ENCODE data around the gene TRO.

Gene TRO

GRCh38 chrX:54950730-54951375, 30.2 kb downstream of the TRO start:
- TF ChIP-seq, protein P1, sequence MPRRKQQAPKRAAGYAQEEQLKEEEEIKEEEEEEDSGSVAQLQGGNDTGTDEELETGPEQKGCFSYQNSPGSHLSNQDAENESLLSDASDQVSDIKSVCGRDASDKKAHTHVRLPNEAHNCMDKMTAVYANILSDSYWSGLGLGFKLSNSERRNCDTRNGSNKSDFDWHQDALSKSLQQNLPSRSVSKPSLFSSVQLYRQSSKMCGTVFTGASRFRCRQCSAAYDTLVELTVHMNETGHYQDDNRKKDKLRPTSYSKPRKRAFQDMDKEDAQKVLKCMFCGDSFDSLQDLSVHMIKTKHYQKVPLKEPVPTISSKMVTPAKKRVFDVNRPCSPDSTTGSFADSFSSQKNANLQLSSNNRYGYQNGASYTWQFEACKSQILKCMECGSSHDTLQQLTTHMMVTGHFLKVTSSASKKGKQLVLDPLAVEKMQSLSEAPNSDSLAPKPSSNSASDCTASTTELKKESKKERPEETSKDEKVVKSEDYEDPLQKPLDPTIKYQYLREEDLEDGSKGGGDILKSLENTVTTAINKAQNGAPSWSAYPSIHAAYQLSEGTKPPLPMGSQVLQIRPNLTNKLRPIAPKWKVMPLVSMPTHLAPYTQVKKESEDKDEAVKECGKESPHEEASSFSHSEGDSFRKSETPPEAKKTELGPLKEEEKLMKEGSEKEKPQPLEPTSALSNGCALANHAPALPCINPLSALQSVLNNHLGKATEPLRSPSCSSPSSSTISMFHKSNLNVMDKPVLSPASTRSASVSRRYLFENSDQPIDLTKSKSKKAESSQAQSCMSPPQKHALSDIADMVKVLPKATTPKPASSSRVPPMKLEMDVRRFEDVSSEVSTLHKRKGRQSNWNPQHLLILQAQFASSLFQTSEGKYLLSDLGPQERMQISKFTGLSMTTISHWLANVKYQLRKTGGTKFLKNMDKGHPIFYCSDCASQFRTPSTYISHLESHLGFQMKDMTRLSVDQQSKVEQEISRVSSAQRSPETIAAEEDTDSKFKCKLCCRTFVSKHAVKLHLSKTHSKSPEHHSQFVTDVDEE (CRISPR knock-in tag; IDR thresholded peaks at IDR 0.05): no peak
- TF ChIP-seq ZC3H10 (CRISPR knock-in tag; IDR thresholded peaks at IDR 0.05) (no peak), ISL1 (CRISPR knock-in tag; IDR thresholded peaks at IDR 0.05) (no peak), GLIS3 (CRISPR knock-in tag; IDR thresholded peaks at IDR 0.05) (no peak), ESRRG (CRISPR knock-in tag; IDR thresholded peaks at IDR 0.05) (no peak), ARNTL (CRISPR knock-in tag; IDR thresholded peaks at IDR 0.05; ENCODE audit: borderline replicate concordance, low read depth) (no peak), ZNF8 (CRISPR knock-in tag; IDR thresholded peaks at IDR 0.05) (no peak), ZFP30 (CRISPR knock-in tag; IDR thresholded peaks at IDR 0.05) (no peak), ZFP3 (CRISPR knock-in tag; IDR thresholded peaks at IDR 0.05) (no peak), TOX (CRISPR knock-in tag; IDR thresholded peaks at IDR 0.05; ENCODE audit: borderline replicate concordance) (no peak), SNAI2 (CRISPR knock-in tag; IDR thresholded peaks at IDR 0.05) (no peak), PPARA (CRISPR knock-in tag; IDR thresholded peaks at IDR 0.05; ENCODE audit: borderline replicate concordance) (no peak), RARB (CRISPR knock-in tag; IDR thresholded peaks at IDR 0.05) (no peak), CREB5 (CRISPR knock-in tag; IDR thresholded peaks at IDR 0.05; ENCODE audit: low read depth) (no peak)
- TF ChIP-seq, protein P2, sequence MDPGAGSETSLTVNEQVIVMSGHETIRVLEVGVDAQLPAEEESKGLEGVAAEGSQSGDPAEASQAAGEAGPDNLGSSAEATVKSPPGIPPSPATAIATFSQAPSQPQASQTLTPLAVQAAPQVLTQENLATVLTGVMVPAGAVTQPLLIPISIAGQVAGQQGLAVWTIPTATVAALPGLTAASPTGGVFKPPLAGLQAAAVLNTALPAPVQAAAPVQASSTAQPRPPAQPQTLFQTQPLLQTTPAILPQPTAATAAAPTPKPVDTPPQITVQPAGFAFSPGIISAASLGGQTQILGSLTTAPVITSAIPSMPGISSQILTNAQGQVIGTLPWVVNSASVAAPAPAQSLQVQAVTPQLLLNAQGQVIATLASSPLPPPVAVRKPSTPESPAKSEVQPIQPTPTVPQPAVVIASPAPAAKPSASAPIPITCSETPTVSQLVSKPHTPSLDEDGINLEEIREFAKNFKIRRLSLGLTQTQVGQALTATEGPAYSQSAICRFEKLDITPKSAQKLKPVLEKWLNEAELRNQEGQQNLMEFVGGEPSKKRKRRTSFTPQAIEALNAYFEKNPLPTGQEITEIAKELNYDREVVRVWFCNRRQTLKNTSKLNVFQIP (CRISPR knock-in tag; IDR thresholded peaks at IDR 0.05; ENCODE audit: borderline replicate concordance, low read depth): no peak
- TF ChIP-seq, protein P3, sequence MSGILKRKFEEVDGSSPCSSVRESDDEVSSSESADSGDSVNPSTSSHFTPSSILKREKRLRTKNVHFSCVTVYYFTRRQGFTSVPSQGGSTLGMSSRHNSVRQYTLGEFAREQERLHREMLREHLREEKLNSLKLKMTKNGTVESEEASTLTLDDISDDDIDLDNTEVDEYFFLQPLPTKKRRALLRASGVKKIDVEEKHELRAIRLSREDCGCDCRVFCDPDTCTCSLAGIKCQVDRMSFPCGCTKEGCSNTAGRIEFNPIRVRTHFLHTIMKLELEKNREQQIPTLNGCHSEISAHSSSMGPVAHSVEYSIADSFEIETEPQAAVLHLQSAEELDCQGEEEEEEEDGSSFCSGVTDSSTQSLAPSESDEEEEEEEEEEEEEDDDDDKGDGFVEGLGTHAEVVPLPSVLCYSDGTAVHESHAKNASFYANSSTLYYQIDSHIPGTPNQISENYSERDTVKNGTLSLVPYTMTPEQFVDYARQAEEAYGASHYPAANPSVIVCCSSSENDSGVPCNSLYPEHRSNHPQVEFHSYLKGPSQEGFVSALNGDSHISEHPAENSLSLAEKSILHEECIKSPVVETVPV (CRISPR knock-in tag; IDR thresholded peaks at IDR 0.05): no peak

GRCh38 chrX:54961750-54962149, 41.1 kb downstream of the TRO start:
- no peak for ATAC-seq

More at GRCh38 chrX:54950730-54951375, 30.2 kb downstream of the TRO start:
- no peak for ATAC-seq

DNA sequence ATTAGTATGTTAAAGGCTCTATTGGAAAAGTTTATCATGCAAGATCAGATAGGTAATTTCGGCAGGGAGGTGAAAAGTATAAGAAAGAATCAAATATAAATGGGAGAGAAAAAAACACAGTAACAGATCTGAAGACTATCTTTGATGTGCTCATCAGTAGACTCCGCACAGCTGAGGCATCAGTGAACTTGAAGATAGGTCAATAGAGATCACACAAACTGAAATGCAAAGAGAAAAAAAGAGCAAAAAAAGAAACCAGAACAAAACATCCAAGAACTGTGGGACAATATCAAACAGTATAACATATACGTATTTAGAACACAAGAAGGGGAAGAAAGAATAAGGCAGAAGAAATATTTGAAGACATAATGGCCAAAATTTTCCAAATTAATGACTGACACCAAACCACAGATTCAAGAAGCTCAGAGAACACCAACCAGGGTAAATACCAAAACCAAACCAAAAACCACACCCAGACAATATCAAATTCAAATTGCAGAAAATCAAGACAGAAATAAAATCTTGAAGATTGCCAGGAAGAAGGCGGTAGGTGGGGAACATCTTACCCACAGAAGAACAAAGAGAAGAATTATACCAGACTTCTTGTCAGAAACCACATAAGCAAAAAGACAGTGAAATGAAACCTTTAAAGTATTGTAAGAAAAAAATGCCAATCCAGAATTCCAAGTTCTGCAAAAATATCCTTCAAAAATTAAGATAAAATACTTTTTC, 44.3 kb downstream of the TRO start:
- no peak for TF ChIP-seq ZNF70 (CRISPR knock-in tag; IDR thresholded peaks at IDR 0.05)
- no peak for TF ChIP-seq GLIS3 (CRISPR knock-in tag; IDR thresholded peaks at IDR 0.05)
- TF ChIP-seq, protein P3 (CRISPR knock-in tag; IDR thresholded peaks at IDR 0.05): no peak
- ATAC-seq: no peak

More at GRCh38 chrX:54961750-54962149, 41.1 kb downstream of the TRO start:
- TF ChIP-seq ZNF70 (CRISPR knock-in tag; IDR thresholded peaks at IDR 0.05) (no peak), ZFP3 (CRISPR knock-in tag; IDR thresholded peaks at IDR 0.05) (no peak), TOX (CRISPR knock-in tag; IDR thresholded peaks at IDR 0.05; ENCODE audit: borderline replicate concordance) (no peak), ARNTL (CRISPR knock-in tag; IDR thresholded peaks at IDR 0.05; ENCODE audit: borderline replicate concordance, low read depth) (no peak), TCF4 (CRISPR knock-in tag; IDR thresholded peaks at IDR 0.05; ENCODE audit: borderline replicate concordance) (no peak)

All from SK-N-SH treated with all-trans-retinoic acid at 6 μM for 48 hours (cell line).